Loucy (cell line): ENCODE results near the gene SAXO2.
"Not testable (repeated sequence)": the region's sequence is repeated elsewhere in the genome, so short reads cannot be mapped to it uniquely, and the experiment has no call there.

ENCODE experiments used
- H2AFZ ChIP-seq: fragments of 200-600 bp; sonication (generic); 2 replicates; pipeline ENCODE4 v1.6.0; 2016; ENCODE audit warnings: antibody characterized with exemption, mild to moderate bottlenecking, low read length, moderate library complexity
- H3F3A ChIP-seq: fragments of 200-600 bp; 2 replicates; pipeline ENCODE4 v1.6.0; 2016; ENCODE audit warnings: antibody characterized with exemption, low read depth, mild to moderate bottlenecking
- H3K27me3 ChIP-seq: fragments of 200-600 bp; sonication (generic); 2 replicates; pipeline ENCODE4 v1.6.1; 2014; ENCODE audit warnings: low read length, mild to moderate bottlenecking; ENCODE audit not compliant: insufficient read depth, poor library complexity, severe bottlenecking
- H3K36me3 ChIP-seq: fragments of 200-600 bp; sonication (generic); 2 replicates; pipeline ENCODE4 v1.6.1; 2016; ENCODE audit warnings: low read length; ENCODE audit not compliant: insufficient read depth
- H3K4me1 ChIP-seq: fragments of 200-600 bp; sonication (generic); 2 replicates; pipeline ENCODE4 v1.5.1; 2014; ENCODE audit warnings: low read length, mild to moderate bottlenecking; ENCODE audit not compliant: insufficient read depth, poor library complexity, severe bottlenecking
- H3K4me2 ChIP-seq: fragments of 200-600 bp; sonication (generic); 2 replicates; pipeline ENCODE4 v1.6.0; 2014; ENCODE audit warnings: antibody characterized with exemption, low read length, low read depth, mild to moderate bottlenecking; ENCODE audit not compliant: poor library complexity, severe bottlenecking
- H3K4me3 ChIP-seq: fragments of 200-600 bp; sonication (generic); 2 replicates; pipeline ENCODE4 v1.5.1; 2014; ENCODE audit warnings: low read length, mild to moderate bottlenecking, mixed read lengths; ENCODE audit not compliant: poor library complexity, severe bottlenecking
- H3K79me2 ChIP-seq: fragments of 200-600 bp; sonication (generic); 2 replicates; pipeline ENCODE4 v1.6.1; 2014; ENCODE audit warnings: low read length; ENCODE audit not compliant: insufficient read depth
- H3K9ac ChIP-seq: fragments of 200-600 bp; sonication (generic); 2 replicates; pipeline ENCODE4 v1.6.0; 2014; ENCODE audit warnings: mild to moderate bottlenecking, low read depth, low read length, moderate library complexity; ENCODE audit not compliant: poor library complexity, severe bottlenecking
- H3K9me2 ChIP-seq: fragments of 200-600 bp; sonication (generic); replicated peaks from 2 replicates; pipeline ENCODE4 v1.6.1; 2016; ENCODE audit warnings: low read depth, low read length, mixed read lengths
- H3K9me3 ChIP-seq: fragments of 200-600 bp; sonication (generic); 2 replicates; pipeline ENCODE4 v1.6.1; 2014; ENCODE audit warnings: mild to moderate bottlenecking, antibody characterized with exemption, low read length, low read depth; ENCODE audit not compliant: insufficient read depth
- H4K20me1 ChIP-seq: fragments of 200-600 bp; sonication (generic); 2 replicates; pipeline ENCODE4 v1.6.0; 2014; ENCODE audit warnings: antibody characterized with exemption, low read length, mild to moderate bottlenecking; ENCODE audit not compliant: insufficient read depth, poor library complexity, severe bottlenecking
- EZH2phosphoT487 ChIP-seq: fragments of 200-600 bp; IDR thresholded peaks from 2 replicates; pipeline ENCODE4 v1.6.1; 2018; ENCODE audit warnings: antibody characterized with exemption, mild to moderate bottlenecking, moderate library complexity, borderline replicate concordance
- TF ChIP-seq, protein P1 (sequence below): fragments of 200-600 bp; sonication (generic); conservative IDR thresholded peaks from 2 replicates; pipeline ENCODE4 v1.5.1; 2014; ENCODE audit warnings: mild to moderate bottlenecking, antibody characterized with exemption, low read length

The SAXO2 gene, protein sequence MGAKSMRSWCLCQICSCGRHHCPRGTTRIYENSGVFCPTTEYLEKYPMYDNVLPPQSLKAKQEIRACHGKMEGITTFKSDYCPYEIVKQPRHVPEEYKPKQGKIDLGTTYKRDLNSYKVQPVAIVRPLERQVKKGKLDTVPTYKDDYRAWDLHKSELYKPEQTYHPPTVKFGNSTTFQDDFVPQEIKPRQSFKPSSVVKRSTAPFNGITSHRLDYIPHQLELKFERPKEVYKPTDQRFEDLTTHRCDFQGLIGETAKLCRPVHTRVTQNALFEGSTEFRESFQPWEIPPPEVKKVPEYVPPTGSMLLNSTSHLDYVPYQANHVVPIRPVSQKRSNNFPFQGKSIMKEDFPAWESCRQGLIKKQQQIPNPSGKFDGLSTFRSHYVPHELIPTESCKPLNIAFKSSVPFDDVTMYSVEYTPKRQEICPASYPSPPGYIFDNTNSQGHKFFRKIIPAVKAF

DNA sequence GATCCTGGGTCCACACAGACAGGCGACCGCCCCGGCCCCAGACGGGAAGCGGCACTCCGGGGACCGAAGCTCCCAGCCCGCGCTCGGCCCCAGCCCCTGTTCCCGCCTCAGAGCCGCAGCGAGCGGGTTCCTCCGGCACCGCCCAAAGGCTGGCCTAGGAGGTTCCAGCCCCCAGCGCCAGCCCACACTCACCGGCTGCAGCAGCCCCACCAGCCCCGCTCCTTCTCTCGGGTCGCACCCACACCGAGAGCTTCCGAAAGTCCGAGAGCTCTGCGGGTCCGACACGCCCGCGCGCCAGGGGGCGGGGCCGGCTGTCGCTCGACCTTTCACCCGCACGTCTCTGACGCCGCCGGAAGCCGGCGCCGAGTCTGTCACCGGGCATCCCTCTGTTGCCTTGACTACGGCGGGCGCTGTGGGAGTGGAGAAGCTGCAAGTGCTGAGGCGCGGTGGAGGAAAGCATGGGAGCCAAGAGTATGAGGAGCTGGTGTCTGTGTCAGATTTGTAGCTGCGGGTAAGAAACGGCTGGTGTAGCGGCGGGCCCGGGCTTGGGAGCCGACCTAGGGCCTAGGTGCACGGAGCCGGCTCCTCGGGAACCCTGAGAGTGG is at the start of gene SAXO2, which contains the start of gene EFL1:
SAXO2 (plus strand) TSS at position 397 of the 605 bp plus-strand sequence; CDS start at position 459, 62 bp downstream.
EFL1 (minus strand) TSS at position 313 of the 605 bp plus-strand sequence. CDS start 956 bp downstream, outside the sequence.
- TF ChIP-seq EZH2phosphoT487 = no peak
- TF ChIP-seq, protein P1, sequence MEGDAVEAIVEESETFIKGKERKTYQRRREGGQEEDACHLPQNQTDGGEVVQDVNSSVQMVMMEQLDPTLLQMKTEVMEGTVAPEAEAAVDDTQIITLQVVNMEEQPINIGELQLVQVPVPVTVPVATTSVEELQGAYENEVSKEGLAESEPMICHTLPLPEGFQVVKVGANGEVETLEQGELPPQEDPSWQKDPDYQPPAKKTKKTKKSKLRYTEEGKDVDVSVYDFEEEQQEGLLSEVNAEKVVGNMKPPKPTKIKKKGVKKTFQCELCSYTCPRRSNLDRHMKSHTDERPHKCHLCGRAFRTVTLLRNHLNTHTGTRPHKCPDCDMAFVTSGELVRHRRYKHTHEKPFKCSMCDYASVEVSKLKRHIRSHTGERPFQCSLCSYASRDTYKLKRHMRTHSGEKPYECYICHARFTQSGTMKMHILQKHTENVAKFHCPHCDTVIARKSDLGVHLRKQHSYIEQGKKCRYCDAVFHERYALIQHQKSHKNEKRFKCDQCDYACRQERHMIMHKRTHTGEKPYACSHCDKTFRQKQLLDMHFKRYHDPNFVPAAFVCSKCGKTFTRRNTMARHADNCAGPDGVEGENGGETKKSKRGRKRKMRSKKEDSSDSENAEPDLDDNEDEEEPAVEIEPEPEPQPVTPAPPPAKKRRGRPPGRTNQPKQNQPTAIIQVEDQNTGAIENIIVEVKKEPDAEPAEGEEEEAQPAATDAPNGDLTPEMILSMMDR = no peak
- H3K9me2 ChIP-seq = no peaks in the 10 kb centered on the region
- peak within 1 kb of the TSS; percentile 86 for H3K4me2 ChIP-seq
- peaks cover 33% of the 10 kb centered on the region for H3K79me2 ChIP-seq
- peak within 1 kb of the TSS; percentile 91 for H2AFZ ChIP-seq
- no peaks in the 10 kb centered on the region for H3K9me3 ChIP-seq
- H3F3A ChIP-seq = no peaks in the 10 kb centered on the region
- no peaks in the 10 kb centered on the region for H3K36me3 ChIP-seq
- H3K4me3 ChIP-seq = peak within 1 kb of the TSS; percentile 83
- no peaks in the 10 kb centered on the region for H3K27me3 ChIP-seq
- peak within 1 kb of the TSS; percentile 69 for H3K9ac ChIP-seq
- H4K20me1 ChIP-seq = peaks cover 15% of the 10 kb centered on the region
- peaks cover 33% of the 10 kb centered on the region for H3K4me1 ChIP-seq

DNA sequence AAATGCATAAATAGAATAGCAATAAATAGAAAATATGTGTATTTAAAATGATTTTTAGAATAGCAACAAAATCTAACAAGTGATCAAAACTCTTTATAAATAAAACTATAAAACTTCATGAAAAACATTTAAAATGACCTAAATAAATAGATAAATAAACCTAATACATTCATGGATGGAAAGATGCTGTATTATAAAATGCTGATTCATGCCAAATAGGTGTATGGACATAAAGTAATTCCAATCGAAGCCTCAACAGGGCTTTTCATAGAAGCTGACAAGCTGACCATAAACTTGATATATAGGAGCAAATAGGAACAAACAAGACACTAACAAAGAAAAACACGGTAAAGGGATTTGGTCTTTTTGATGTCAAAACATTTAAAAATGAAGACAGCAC is 46.5 kb upstream of the SAXO2 start:
- not testable (repeated sequence) for H4K20me1 ChIP-seq, H3K4me1 ChIP-seq, H3K9me3 ChIP-seq, H3K4me2 ChIP-seq, H3K9ac ChIP-seq, H2AFZ ChIP-seq, H3K79me2 ChIP-seq, H3K27me3 ChIP-seq, H3K9me2 ChIP-seq, H3K4me3 ChIP-seq, H3F3A ChIP-seq
- H3K36me3 ChIP-seq = peaks cover 27% of the 10 kb centered on the region; the same call in 1 of the 2 replicates

DNA sequence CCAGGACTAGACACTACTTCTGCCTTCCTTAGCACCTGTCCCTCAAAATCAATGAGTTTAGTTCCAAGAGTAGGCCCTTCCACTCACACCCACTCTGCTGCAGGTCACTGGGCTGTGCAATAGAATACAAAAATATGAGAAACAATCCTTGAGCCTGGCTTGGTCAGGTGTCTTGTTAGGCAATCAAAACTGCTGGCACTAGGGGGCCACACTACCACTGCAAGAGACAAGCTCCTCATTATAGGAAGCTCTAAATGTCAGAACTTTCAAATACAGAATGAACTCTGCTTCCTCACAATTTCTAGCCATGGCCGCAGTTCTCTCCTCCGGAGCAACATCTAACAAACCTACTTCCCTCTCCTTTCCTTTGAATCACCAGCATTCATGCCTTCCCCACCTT is 41.1 kb upstream of the SAXO2 start:
- not testable (repeated sequence) for H4K20me1 ChIP-seq, H3K4me2 ChIP-seq, H3K79me2 ChIP-seq, H3K9me3 ChIP-seq, H3K27me3 ChIP-seq, H2AFZ ChIP-seq, H3K9me2 ChIP-seq, H3K4me3 ChIP-seq, H3K9ac ChIP-seq, H3F3A ChIP-seq, H3K4me1 ChIP-seq
- TF ChIP-seq, protein P1 = peak; percentile 56
- H3K36me3 ChIP-seq = peaks cover 11% of the 10 kb centered on the region; the same call in 1 of the 2 replicates
